ENCODE data around the gene NAPG. TPM values are rescaled to one million over a fixed set of nuclear protein-coding genes. Genes with fewer than 3 reads are reported as not detected.

Gene NAPG
- total RNA-seq, 2 donors from 2014 or later: 35.3 to 42.9 TPM

Other genes with a start within 250 kb of the NAPG start
- gene APCDD1, start 71.4 kb upstream of the NAPG start, total RNA-seq: 1 to 10 TPM; 6.5 to 9.0 TPM

Measured in endodermal cell (in vitro differentiated cells).